A549 (cell line): ENCODE data around the gene ADAM8.

Experiments
- BHLHE40 ChIP-seq: IDR thresholded peaks from 2 replicates; pipeline ENCODE4 v1.6.1; 2012; ENCODE audit warnings: low read depth, low read length, inconsistent platforms
- CEBPB ChIP-seq, 2 experiments: fragments of >200 bp in 1 of 2; sonication (Bioruptor Twin) in 1 of 2; formaldehyde crosslinking in 1 of 2; IDR thresholded peaks; 2 replicates each; pipeline ENCODE4 v1.6.1; 2012 to 2016
- CTCF ChIP-seq: fragments of >200 bp; sonication (Bioruptor Twin); formaldehyde crosslinking; IDR thresholded peaks from 3 replicates; pipeline ENCODE4 v1.5.1; 2016
- E2F6 ChIP-seq: IDR thresholded peaks from 2 replicates; pipeline ENCODE4 v1.6.1; 2012; ENCODE audit warnings: low read depth, borderline replicate concordance
- EP300 ChIP-seq, 2 experiments: fragments of >200 bp; sonication (Bioruptor Twin); formaldehyde crosslinking; IDR thresholded peaks; 2 replicates in 1 of 2; 3 replicates in 1 of 2; pipeline ENCODE4 v1.6.1; 2016 to 2017
- MAFK ChIP-seq: fragments of 450-650 bp; IDR thresholded peaks from 2 replicates; pipeline ENCODE4 v1.6.1; 2014; ENCODE audit not compliant: partially characterized antibody
- MAZ ChIP-seq: fragments of 150-350 bp; IDR thresholded peaks from 2 replicates; pipeline ENCODE4 v1.6.1; 2014; ENCODE audit warnings: antibody characterized with exemption, low read depth, low read length, borderline replicate concordance
- POLR2A ChIP-seq: IDR thresholded peaks from 2 replicates; pipeline ENCODE4 v1.6.1; 2012; ENCODE audit warnings: mild to moderate bottlenecking, low read length
- RCOR1 ChIP-seq: fragments of 150-350 bp; IDR thresholded peaks from 2 replicates; pipeline ENCODE4 v1.6.1; 2014; ENCODE audit warnings: antibody characterized with exemption, low read length, low read depth
- REST ChIP-seq: fragments of 200-600 bp; sonication (generic); IDR thresholded peaks from 2 replicates; pipeline ENCODE4 v1.6.1; 2016; ENCODE audit warnings: antibody characterized with exemption, mild to moderate bottlenecking, moderate library complexity
- RFX5 ChIP-seq: fragments of 450-650 bp; IDR thresholded peaks from 2 replicates; pipeline ENCODE4 v1.7.1; 2014; ENCODE audit warnings: antibody characterized with exemption, mild to moderate bottlenecking, moderate library complexity
- SMC3 ChIP-seq: fragments of >200 bp; sonication (Bioruptor Twin); formaldehyde crosslinking; IDR thresholded peaks from 3 replicates; pipeline ENCODE4 v1.6.1; 2018; ENCODE audit warnings: inconsistent platforms
- USF2 ChIP-seq: fragments of 450-650 bp; IDR thresholded peaks from 2 replicates; pipeline ENCODE4 v1.6.1; 2014; ENCODE audit warnings: antibody characterized with exemption
- ZSCAN20 ChIP-seq: fragments of 250-450 bp; sonication (Bioruptor Pico); IDR thresholded peaks from 2 replicates; pipeline ENCODE4 v1.8.0; 2022; ENCODE audit warnings: mild to moderate bottlenecking, moderate library complexity

- TF ChIP-seq RCOR1 = no peak
- TF ChIP-seq CTCF = no peak
- TF ChIP-seq POLR2A = no peak
- no peak for TF ChIP-seq REST
- TF ChIP-seq USF2 = no peak
- no peak for TF ChIP-seq BHLHE40
- TF ChIP-seq EP300 (IDR thresholded peaks at IDR 0.05) = no peak
- no peak for TF ChIP-seq E2F6
- TF ChIP-seq CEBPB (IDR thresholded peaks at IDR 0.05) = no peak
- TF ChIP-seq MAFK = no peak
- no peak for TF ChIP-seq ZSCAN20 (CRISPR knock-in tag)
- TF ChIP-seq RFX5 = no peak
- TF ChIP-seq SMC3 = no peak
- no peak for TF ChIP-seq MAZ
Measured at GRCh38 chr10:133286366-133286765, 9.7 kb upstream of the ADAM8 start.
